NCI-H510A treated with DMSO at 0.1 percent for 48 hours (cell line): ENCODE results near the gene ZNRF3.

ENCODE experiments used
- DNase-seq: peaks from one replicate; lab custom pipeline; 2025; lab: John Stamatoyannopoulos, UW

Gene ZNRF3

GRCh38 chr22:28953976-28954880, 70.9 kb downstream of the ZNRF3 start:
- DNase-seq, result no peak

DNA sequence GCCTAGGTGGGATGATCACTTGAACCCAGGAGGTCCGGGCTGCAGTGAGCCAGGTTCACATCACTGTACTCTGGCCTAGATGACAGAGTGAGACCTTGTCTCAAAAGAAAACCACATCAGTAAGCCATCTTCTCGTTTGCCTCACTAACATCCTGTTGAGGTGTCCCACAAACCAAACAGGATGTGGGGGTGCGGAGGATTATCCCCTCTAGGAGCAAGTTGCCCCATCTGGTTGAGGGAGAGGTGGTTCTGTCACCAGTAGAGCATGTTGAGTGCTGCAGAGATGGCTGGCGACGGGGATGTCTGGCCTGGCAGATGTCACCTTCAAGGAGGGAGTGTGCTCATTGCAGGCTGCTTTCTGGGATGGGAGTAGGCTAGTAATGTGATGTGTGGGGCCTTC, 72.4 kb downstream of the ZNRF3 start:
- no peak for DNase-seq

DNA sequence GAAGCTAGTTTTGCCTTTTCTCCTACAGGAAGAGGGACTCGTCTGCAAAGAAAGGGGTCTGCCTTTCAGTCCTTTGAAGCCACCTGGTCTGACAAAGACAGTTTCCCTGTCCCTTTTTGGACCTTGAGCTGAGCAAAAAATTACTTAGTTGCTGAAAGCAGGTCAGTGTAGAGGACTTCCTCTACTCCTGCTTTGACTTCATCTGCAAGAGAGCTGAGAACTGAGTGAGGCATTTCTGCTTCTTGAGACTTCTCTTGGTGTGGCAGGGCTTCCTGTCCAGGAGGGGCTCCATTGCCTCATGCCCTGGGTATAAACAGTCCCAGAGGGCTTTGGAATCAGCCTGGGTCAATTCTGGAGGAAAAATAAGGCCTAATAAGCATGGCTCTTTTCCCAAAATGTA, 73.1 kb downstream of the ZNRF3 start:
- DNase-seq, result no peak

GRCh38 chr22:28958611-28959010, 75.2 kb downstream of the ZNRF3 start:
- DNase-seq, result no peak

- no peak for DNase-seq
Observed at GRCh38 chr22:28962042-28962554, 78.7 kb downstream of the ZNRF3 start.

- no peak for DNase-seq
Observed at GRCh38 chr22:28963362-28963761, 80.0 kb downstream of the ZNRF3 start.

DNA sequence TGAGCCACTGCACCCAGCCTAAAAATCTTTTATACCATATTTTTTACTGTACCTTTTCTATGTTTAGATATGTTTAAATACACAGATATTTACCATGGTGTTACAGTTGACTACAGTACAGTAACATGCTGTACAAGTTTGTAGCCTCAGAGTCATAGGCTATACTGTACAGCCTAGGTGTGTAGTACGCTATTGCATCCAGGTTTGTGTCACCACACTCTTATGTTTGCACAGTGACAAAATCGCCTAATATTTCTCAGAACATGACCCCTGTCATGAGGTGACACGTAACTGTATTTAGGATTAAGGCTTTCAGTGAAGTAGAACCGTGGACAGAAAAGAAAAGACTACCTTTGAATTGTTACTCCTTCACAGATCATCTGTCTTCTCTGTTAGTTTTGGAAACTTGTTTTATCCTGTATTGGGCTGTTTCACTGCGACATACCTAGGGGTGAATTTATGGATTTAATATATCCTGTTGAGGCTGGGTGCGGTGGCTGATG, 83.8 kb downstream of the ZNRF3 start:
- DNase-seq, result no peak

- no peak for DNase-seq
Observed at GRCh38 chr22:28967969-28968368, 84.6 kb downstream of the ZNRF3 start.

- DNase-seq, result no peak
Observed at GRCh38 chr22:28969401-28970168, 86.2 kb downstream of the ZNRF3 start.

DNA sequence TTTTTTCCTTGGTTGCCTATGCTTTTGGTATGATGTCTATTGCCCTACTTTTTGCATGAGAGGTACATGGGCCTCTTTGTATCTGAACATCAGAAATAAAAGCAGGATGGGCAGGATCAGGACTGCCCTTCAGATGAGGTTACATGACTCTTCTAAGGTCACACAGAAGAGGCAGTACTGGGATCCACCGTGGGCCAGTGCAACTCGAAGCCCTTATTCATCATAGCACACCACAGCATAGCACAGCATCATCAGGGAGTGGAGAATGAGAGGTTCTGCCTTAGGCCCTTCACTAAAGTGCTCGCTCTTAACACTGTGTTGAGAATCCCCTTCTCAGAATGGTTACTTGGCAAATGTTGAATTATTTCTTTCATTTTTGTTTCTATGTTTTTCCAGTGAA, 90.0 kb downstream of the ZNRF3 start:
- no peak for DNase-seq

DNA sequence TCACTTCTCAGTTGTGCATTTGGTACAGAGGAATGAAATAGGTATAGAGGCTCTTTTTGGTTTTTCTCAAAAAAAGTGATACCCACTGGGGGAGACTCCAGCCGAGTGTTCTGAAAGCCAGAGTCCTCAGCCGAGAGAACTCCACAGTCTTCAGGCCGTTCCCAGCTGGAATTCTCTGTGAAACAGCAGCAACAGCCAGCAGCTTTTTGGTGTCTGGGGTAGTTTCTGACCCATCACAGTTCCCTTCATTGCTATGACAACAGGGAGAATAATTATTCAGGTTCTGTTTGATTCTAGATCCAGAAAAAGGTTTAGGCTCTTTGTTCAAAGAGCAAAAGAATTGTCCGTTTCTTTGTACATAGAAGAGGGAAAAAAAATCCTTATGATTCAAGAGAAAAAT, 93.7 kb downstream of the ZNRF3 start:
- no peak for DNase-seq

DNA sequence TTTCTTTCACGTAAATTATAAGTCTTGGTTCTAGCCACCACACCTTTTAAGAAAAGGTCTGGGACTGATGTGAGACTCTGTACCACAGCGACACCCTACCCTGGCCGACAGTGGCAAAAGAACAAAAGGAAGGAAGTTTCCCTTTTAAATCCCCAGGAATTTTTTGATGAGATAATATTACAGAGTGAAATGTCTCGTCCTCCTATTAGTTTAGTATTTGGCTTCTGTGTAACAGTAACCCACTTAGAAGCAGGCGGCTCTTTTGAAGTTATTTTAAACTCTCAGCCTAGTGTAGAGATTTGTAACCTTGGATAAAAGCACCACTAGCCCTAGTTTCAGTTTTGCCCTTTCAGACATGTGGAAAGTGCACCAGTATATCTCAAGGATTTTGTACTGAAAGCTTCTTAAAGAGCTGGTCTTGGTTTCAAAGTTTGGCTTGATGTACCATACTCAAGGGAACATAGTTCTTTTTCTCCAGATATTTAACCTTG, 94.2 kb downstream of the ZNRF3 start:
- no peak for DNase-seq

- DNase-seq, result no peak
Observed at GRCh38 chr22:28978158-28978557, 94.8 kb downstream of the ZNRF3 start.

GRCh38 chr22:28978863-28979796, 95.8 kb downstream of the ZNRF3 start:
- DNase-seq, result no peak

DNA sequence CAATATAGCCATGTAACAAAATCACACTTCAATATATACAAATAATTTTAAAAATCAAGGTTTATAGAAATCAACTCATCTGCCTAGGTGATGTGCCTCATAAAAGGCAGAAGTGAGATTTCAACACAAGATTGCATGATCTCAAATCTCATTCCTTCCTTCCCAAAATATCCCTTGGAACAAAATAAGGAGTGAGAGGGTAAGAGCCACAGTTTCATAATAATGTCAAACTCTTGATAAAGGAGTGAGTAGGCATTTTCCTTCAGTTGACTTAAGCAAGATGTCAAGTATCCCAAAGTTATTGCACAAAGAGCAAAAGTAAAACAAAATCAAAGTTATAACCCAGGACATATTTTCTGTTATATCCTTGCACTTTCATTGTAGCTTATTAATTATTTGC, 97.0 kb downstream of the ZNRF3 start:
- DNase-seq, result no peak

DNA sequence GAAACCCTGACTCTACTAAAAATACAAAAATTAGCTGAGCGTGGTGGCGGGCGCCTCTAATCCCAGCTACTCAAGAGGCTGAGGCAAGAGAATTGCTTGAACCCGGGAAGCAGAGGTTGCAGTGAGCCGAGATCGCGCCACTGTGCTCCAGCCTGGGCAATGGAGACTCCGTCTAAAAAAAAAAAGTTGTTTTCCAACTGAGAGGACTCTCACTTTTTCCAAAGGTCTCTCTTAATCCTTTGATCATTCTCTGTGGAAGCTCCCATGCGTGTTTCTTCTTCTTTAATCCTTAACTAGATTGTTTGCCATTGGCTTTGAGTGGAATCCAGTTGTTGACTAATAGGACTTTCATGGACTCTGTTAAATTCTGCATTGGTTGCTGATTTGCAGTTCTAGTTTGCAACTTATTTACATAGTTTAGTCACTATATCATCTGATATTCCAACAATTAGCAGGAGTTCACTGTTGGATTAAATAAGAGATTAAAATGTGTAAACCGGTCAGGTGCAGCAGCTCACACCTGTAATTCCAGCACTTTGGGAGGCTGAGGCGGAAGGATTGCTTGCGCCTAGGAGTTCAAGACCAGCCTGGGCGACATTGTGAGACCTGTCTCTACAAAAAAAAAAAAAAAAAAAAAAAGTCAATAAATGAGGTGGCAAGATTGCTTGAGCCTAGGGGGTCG, 98.6 kb downstream of the ZNRF3 start:
- DNase-seq, result no peak

DNA sequence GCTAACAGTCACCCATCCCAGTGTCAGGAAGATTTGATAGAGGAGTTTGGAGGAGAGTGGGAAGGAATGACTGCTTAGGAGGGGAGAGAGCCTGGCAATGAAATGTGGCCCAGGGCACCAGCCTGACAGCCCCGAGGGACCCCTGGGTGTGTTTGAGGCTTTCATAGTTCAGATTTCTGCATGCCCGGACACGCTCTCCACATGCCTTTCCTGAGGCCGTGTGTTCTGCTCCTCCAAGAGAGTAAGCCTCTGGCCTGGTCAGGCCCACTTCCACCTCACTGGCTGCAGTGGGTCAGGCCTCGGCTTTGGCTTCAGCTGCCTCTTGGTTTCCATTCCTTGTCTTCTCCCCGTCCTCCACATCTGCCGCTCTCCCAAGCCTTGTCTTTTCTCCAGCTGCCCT, 99.8 kb downstream of the ZNRF3 start:
- DNase-seq, result no peak

GRCh38 chr22:28983788-28984441, 100.5 kb downstream of the ZNRF3 start:
- no peak for DNase-seq

GRCh38 chr22:28984482-28985158, 101.2 kb downstream of the ZNRF3 start:
- DNase-seq, result no peak
